HG03521 (cell line): Measurements from ENCODE around the gene RTP5.
A peak's percentile ranks its signal among the peaks of the same experiment; 100 is the strongest.

Experiments
- ATAC-seq: cut with Tn5 transposase; IDR thresholded peaks from one replicate; pipeline ENCODE4 v1.9.1; 2021; ENCODE audit warnings: mild to moderate bottlenecking, moderate library complexity; ENCODE audit not compliant: unreplicated experiment

Gene RTP5

GRCh38 chr2:241843321-241844065 lies 26.0 kb upstream of the RTP5 start:
- no peak for ATAC-seq

- ATAC-seq, result peak; percentile 53
Measured at GRCh38 chr2:241844066-241844728, 25.3 kb upstream of the RTP5 start.

DNA sequence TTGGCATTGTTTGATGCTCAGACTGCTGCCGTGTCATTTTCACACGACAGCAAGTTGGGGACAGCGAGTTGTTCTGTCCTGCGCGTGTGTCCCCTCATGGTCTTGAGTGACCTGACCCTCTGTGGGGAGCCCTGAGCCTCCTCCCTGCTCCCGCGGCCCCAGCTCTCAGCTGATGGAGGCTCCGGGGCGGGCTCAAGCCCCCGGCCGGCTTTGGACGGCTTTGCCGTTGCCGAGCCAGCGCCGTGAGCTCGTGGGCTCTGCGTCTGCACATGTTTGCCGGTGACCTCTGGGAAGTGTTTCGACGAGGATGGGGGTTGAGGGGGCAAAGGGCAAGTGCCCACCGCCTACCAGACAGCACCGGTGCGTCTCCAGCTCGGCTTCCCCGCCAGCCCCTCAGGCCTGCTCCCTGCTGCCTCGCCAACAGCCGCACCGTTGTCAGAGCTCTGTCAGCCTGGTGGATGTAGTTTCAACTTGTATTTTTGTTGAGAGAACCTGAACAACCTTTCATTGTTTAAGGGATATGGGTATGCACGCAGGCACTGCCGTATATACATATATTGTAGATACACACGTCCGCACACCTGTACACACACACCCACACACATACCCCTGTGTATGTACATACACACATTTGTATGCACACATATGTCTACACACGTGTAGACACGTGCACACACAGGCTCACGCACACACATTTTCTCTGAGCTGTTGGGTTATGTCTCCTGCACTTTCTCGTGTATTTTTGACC lies 24.5 kb upstream of the RTP5 start:
- no peak for ATAC-seq

GRCh38 chr2:241846406-241846805 lies 23.1 kb upstream of the RTP5 start:
- ATAC-seq, result no peak

DNA sequence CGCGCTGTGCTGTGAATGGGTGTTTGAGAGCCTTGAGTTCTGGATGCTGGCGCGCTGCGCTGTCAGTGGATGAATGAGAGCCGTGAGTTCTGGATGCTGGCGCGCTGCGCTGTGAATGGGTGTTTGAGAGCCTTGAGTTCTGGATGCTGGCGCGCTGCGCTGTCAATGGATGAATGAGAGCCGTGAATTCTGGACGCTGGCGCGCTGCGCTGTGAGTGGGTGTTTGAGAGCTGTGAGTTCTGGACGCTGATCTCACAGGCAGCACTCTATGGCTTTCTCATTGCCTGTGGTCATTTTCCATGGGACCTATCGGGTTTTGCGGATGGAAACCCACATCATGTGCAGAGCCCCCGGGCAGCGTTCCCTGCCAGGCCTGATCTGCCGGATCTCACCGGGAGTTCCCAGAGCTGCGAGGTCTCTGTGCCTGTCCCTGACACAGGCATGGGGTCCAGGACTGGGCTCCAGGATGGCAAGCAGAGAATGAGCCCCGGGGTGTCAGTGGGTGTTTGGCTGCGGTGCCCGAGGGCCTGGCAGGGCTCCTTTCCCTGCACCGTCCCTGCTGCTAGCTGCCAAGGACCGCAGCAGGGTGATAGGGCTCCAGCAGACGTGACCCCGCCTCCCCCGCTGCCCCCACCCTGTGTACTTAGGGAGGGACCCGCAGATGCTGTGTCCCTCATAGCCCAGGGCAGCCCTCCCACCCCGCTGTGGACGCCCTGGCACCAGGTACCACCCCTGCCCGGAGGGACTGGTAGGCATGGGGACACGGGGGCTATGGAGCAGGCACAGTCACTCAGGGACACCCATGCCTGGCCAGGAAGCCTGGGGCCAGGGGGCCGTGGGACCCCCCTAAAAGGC lies 20.5 kb upstream of the RTP5 start:
- ATAC-seq, result no peak

- ATAC-seq, result no peak
Measured at GRCh38 chr2:241849616-241850543, 19.6 kb upstream of the RTP5 start.

- ATAC-seq, result no peak
Measured at GRCh38 chr2:241850544-241851324, 18.8 kb upstream of the RTP5 start.

GRCh38 chr2:241851325-241852115 lies 18.0 kb upstream of the RTP5 start:
- no peak for ATAC-seq

- ATAC-seq, result no peak
Measured at GRCh38 chr2:241852116-241852980, 17.2 kb upstream of the RTP5 start.

- ATAC-seq, result no peak
Measured at GRCh38 chr2:241852981-241853631, 16.4 kb upstream of the RTP5 start.

DNA sequence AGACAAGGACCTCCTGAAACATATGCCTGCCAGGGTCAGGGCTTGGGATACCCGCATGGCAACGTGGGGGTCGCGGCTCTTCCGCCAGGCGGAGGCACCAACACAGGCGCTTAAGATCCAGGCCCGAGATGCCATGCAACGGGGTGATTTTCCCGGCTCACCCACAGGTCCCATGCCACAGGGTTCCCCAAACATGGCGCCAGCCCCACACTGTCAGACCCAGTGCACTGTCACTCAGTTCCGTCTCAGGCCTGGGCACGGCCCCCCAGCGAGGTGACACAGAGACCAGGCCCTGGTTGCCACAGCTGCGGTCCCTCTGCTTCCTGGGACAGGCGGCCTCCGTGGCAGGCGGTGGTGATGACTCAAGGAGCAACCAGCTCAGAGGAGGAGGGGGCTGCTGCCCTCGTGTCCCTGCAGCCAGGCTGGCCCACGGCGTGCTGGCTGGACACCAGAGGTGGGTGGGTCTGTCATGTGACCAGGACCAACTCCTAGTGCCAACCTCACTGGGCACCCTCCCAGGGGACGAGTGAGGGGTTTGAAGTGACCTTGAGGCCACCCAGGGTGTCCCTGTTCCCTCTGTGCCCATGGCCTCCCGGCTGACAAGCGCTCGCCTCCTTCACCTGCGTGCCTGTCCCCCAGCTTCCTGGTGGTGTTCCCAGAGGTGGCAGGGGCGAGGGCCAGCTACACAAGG lies 15.7 kb upstream of the RTP5 start:
- no peak for ATAC-seq

- no peak for ATAC-seq
Measured at GRCh38 chr2:241854342-241855244, 14.9 kb upstream of the RTP5 start.

DNA sequence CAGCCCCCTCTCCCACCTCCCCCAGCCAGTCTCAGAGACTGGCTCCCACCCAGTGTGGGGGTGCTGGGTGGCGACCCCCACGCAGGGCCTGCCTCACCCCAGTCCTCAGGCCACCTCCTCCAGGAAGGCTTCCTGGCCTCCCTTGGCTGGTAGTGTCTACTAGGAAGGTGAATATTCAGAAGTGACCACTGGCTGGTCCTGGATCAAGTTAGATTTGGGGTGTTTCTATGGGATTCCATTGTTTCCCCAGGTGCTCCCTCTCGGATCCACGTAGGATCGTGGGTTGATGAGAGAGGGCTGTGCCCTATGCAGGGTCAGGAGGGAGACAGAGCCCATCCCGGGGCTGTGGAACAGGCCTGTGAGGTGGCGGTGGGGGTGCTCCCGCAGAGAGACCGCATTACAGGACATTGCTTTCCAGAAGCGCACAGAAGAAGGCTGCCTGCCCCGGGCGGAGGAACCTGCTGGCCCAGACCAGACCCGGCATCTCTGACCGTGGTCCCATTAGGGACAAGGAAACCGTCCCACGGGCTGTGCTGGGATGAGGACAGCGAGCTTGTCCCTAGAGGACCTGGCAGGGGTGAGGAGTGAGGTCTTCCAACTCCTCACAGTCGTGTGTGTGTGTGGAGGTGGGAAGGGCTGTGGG lies 14.2 kb upstream of the RTP5 start:
- ATAC-seq, result no peak

DNA sequence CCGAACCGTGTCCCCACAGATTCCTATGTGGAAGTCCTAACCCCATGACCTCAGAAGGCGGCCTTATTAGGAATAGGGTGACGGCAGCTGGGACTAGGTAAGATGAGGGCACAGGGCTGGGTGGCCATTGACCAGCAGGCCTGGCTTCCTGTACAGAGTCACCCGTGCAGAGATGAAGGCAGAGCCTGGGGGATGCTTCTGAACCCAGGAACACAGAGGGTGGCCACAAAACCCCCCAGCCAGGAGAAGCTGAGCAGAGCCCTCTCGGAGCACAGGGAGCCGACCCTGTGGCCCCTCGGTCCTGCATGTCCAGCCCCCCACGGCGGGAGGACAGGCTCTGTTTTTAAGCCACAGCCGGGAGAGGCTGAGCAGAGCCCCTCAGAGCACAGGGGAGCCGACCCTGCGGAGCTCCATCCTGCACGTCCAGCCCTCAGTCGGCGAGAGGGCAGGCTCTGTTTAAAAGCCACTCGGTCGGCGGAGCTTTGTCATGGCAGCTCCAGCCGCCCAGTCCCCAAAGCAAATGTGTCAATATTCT lies 13.6 kb upstream of the RTP5 start:
- ATAC-seq, result no peak
